Right atrium auricular region (tissue), 2 donors: ENCODE data around the gene EFCAB12. TPM values are rescaled to one million over a fixed set of nuclear protein-coding genes. Genes with fewer than 3 reads are reported as not detected.

Experiments
- DNase-seq: peaks from one replicate; pipeline ENCODE4 v3.0.0-alpha.2; 2019; ENCODE audit warnings: low spot score
- H3K27ac ChIP-seq, 2 donors: fragments of 200-600 bp; sonication (generic); 1 replicate in 1 of 2; 2 replicates in 1 of 2; pipeline ENCODE4 v1.5.1; 2016 to 2019
- H3K27me3 ChIP-seq, 2 donors: fragments of 200-600 bp; sonication (generic); one replicate each; pipeline versions ENCODE4 v1.5.1 to v1.6.0; 2017 to 2019
- H3K36me3 ChIP-seq: fragments of 200-600 bp; sonication (generic); one replicate; pipeline ENCODE4 v1.5.1; 2016
- H3K4me1 ChIP-seq, 2 donors: fragments of 200-600 bp; sonication (generic); one replicate each; pipeline versions ENCODE4 v1.5.1 to v1.6.0; 2017 to 2019
- H3K4me3 ChIP-seq, 2 donors: fragments of 200-600 bp; sonication (generic); 1 replicate in 1 of 2; 2 replicates in 1 of 2; pipeline ENCODE4 v1.5.1; 2017 to 2019; ENCODE audit warnings: mild to moderate bottlenecking in 1 of 2, moderate library complexity in 1 of 2
- H3K9me3 ChIP-seq, 2 donors: fragments of 200-600 bp; sonication (generic); one replicate each; pipeline ENCODE4 v1.5.1; 2019
- total RNA-seq, 2 donors: library from RNA; depleted of rRNA; stranded (reverse); fragments of >200 nt; gene quantifications; one replicate each; pipeline ENCODE4 v1.1.0, GENCODE V29; 2016
- TF ChIP-seq, protein P1 (sequence below), 2 donors: fragments of 200-600 bp; sonication (generic); IDR thresholded peaks; one replicate each; pipeline ENCODE4 v1.5.1; 2019; ENCODE audit warnings: antibody characterized with exemption in 2 of 2

The EFCAB12 gene
- total RNA-seq, 2 donors from 2014 or later, result 0.28 TPM; not detected in 1

GRCh38 chr3:129462361-129462968, 34.0 kb upstream of the EFCAB12 start:
- H3K27me3 ChIP-seq, result no peaks in the 10 kb centered on the region
- DNase-seq, result no peak
- H3K27ac ChIP-seq, result peak overlapping the region; percentile 81 to 88
- H3K4me1 ChIP-seq, result peaks cover 0 to 17% of the 10 kb centered on the region in 2 donors
- H3K36me3 ChIP-seq, result no peaks in the 10 kb centered on the region
- TF ChIP-seq, protein P1, sequence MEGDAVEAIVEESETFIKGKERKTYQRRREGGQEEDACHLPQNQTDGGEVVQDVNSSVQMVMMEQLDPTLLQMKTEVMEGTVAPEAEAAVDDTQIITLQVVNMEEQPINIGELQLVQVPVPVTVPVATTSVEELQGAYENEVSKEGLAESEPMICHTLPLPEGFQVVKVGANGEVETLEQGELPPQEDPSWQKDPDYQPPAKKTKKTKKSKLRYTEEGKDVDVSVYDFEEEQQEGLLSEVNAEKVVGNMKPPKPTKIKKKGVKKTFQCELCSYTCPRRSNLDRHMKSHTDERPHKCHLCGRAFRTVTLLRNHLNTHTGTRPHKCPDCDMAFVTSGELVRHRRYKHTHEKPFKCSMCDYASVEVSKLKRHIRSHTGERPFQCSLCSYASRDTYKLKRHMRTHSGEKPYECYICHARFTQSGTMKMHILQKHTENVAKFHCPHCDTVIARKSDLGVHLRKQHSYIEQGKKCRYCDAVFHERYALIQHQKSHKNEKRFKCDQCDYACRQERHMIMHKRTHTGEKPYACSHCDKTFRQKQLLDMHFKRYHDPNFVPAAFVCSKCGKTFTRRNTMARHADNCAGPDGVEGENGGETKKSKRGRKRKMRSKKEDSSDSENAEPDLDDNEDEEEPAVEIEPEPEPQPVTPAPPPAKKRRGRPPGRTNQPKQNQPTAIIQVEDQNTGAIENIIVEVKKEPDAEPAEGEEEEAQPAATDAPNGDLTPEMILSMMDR (IDR thresholded peaks at IDR 0.05), result no peak
- H3K9me3 ChIP-seq, result no peaks in the 10 kb centered on the region
- no peak overlapping the region for H3K4me3 ChIP-seq

DNA sequence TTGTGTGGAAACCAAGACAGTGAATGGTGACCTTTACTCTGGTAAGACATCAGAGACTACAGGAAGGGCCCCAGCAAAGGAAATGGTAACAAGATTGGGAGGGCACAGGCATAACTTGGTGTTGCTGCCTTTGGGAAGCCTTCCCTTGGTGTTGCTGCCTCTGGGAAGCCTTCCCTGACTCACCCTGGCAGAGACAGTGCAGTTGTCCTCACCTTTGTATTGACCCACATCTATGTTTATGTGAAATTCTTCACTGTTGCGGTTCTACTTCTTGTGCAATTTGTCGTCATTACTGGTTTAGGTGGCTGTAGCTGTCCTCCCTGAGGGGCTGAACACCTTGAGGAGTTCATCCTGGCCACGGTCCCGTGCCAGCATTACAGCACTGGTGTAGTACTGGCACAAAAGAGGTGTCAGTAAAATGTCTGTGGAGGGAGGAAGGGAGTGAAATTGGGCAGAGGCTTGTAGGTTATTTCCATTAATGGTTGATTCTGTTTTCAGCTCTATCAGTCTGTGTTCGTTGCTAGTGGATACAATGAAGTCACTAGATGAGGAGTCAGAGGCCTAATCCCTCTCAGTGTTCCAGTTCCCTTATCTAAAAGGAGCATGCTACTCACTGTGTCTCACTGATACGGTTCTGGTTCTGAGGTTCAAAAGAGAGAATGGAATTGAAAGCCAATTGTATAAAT, 33.2 kb upstream of the EFCAB12 start:
- H3K27me3 ChIP-seq, result no peaks in the 10 kb centered on the region
- DNase-seq, result no peak
- peaks cover 0 to 17% of the 10 kb centered on the region in 2 donors for H3K4me1 ChIP-seq
- TF ChIP-seq, protein P1 (IDR thresholded peaks at IDR 0.05), result no peak
- H3K36me3 ChIP-seq, result no peaks in the 10 kb centered on the region
- H3K4me3 ChIP-seq, result no peak overlapping the region
- peak overlapping the region; percentile 81 to 88 for H3K27ac ChIP-seq
- no peaks in the 10 kb centered on the region for H3K9me3 ChIP-seq

DNA sequence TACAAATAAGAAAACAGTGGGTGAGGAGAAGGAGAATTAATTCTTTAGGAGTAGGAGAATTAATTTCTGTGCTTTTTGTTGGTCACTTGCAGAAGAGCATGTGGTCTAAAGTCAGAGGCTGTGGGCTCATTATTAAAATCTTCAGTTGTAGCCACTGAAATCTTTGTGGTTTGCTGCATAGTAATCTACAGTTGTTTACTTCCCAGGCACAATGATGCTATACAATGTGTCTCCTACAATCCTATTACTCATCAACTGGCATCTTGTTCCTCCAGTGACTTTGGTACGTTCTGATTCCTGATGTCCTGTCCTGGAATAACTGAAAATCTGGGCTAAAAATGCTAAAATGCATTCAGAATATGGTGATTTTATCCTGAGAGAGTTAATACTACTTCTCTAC, 32.6 kb upstream of the EFCAB12 start:
- no peak for DNase-seq
- H3K4me3 ChIP-seq, result no peak overlapping the region
- H3K36me3 ChIP-seq, result peaks cover 4% of the 10 kb centered on the region
- TF ChIP-seq, protein P1 (IDR thresholded peaks at IDR 0.05), result no peak
- no peaks in the 10 kb centered on the region for H3K27me3 ChIP-seq
- no peaks in the 10 kb centered on the region for H3K9me3 ChIP-seq
- peak overlapping the region; percentile 81 to 88 for H3K27ac ChIP-seq
- peaks cover 0 to 17% of the 10 kb centered on the region in 2 donors for H3K4me1 ChIP-seq

DNA sequence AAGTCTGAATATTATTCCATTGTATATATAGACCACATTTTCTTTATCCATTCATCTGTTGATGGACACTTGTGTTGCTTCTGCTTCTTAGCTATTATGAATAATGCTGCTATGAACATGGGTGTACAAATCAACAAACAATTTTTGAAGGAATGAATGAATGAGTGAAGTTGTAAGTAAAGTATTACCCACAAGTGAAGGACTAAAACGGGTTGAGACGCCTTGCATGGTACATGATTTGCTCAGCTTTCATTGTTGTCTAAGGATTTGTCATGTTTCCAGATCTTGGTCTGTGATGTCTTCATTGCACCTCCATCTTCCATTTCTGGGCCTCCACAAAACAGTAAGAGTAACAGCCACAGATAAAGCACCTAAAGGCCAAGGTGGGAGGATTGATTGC, 32.1 kb upstream of the EFCAB12 start:
- H3K27ac ChIP-seq, result peak overlapping the region; percentile 81 to 88

DNA sequence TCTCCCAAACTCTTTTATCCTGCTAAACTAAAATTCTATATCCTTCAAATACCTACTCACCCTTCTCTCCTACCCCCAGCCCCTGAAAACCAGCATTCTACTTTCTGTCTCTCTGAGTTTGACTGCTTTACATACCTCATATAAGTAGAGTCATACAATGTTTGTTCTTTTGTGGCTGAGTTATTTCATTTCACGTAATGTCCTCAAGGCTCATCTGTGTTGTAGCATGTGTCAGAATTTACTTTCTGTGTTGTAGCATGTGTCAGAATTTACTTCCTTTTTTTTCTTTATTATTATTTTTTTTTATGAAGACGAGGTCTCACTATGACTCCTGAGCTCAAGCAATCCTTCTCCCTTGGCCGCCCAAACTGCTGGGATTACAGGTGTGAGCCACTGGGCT, 31.7 kb upstream of the EFCAB12 start:
- Histone ChIP-seq H3K36me3 (peaks cover 13% of the 10 kb centered on the region), H3K27me3 (no peaks in the 10 kb centered on the region), H3K4me3 (no peak overlapping the region), H3K27ac (peak overlapping the region; percentile 81 to 88), H3K4me1 (peaks cover 0 to 17% of the 10 kb centered on the region in 2 donors), H3K9me3 (no peaks in the 10 kb centered on the region)
- no peak for DNase-seq
- TF ChIP-seq, protein P1 (IDR thresholded peaks at IDR 0.05), result no peak

More for the DNA sequence above, 32.1 kb upstream of the EFCAB12 start:
- Histone ChIP-seq H3K4me3 (no peak overlapping the region), H3K9me3 (no peaks in the 10 kb centered on the region), H3K36me3 (peaks cover 9% of the 10 kb centered on the region), H3K4me1 (peaks cover 0 to 17% of the 10 kb centered on the region in 2 donors), H3K27me3 (no peaks in the 10 kb centered on the region)
- no peak for DNase-seq
- TF ChIP-seq, protein P1 (IDR thresholded peaks at IDR 0.05), result no peak
